C4-2B (cell line): ENCODE results near the gene UBTD2.

Source experiments
- H3K27ac ChIP-seq: fragments of 450-650 bp; 2 replicates; pipeline ENCODE4 v1.5.1; 2017
- ZFX ChIP-seq: fragments of 450-650 bp; IDR thresholded peaks from 2 replicates; pipeline ENCODE4 v1.6.1; 2017
- TF ChIP-seq, protein P1 (sequence below): fragments of 450-650 bp; conservative IDR thresholded peaks from 2 replicates; pipeline ENCODE4 v1.5.1; 2017; ENCODE audit warnings: mild to moderate bottlenecking

UBTD2 gene

GRCh38 chr5:172245046-172245445 is 38.5 kb downstream of the UBTD2 start:
- TF ChIP-seq, protein P1, sequence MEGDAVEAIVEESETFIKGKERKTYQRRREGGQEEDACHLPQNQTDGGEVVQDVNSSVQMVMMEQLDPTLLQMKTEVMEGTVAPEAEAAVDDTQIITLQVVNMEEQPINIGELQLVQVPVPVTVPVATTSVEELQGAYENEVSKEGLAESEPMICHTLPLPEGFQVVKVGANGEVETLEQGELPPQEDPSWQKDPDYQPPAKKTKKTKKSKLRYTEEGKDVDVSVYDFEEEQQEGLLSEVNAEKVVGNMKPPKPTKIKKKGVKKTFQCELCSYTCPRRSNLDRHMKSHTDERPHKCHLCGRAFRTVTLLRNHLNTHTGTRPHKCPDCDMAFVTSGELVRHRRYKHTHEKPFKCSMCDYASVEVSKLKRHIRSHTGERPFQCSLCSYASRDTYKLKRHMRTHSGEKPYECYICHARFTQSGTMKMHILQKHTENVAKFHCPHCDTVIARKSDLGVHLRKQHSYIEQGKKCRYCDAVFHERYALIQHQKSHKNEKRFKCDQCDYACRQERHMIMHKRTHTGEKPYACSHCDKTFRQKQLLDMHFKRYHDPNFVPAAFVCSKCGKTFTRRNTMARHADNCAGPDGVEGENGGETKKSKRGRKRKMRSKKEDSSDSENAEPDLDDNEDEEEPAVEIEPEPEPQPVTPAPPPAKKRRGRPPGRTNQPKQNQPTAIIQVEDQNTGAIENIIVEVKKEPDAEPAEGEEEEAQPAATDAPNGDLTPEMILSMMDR: no peak
- TF ChIP-seq ZFX: no peak
- H3K27ac ChIP-seq: no peak overlapping the region

GRCh38 chr5:172243302-172243701 is 40.3 kb downstream of the UBTD2 start:
- TF ChIP-seq, protein P1: no peak
- TF ChIP-seq ZFX: no peak
- H3K27ac ChIP-seq: no peak overlapping the region

DNA sequence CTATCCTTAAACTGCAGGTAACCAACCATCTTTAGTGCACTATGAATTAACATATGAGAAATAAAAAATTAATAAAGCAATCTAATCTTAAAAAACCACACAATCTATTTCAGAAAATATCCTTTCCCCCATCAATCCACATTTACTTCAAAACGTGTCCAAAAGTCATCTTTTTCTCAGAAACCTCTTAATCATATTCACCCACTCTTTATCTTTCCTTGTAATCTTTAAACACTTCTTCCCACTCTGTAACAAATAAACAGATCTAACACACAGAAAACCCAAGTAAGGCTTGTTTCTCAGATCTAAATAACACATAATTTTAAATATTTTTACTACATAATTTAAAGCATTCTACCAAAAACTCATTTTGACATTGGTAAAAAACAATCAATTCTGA is 45.2 kb downstream of the UBTD2 start:
- no peak overlapping the region for H3K27ac ChIP-seq
- TF ChIP-seq ZFX: no peak
- TF ChIP-seq, protein P1: no peak

DNA sequence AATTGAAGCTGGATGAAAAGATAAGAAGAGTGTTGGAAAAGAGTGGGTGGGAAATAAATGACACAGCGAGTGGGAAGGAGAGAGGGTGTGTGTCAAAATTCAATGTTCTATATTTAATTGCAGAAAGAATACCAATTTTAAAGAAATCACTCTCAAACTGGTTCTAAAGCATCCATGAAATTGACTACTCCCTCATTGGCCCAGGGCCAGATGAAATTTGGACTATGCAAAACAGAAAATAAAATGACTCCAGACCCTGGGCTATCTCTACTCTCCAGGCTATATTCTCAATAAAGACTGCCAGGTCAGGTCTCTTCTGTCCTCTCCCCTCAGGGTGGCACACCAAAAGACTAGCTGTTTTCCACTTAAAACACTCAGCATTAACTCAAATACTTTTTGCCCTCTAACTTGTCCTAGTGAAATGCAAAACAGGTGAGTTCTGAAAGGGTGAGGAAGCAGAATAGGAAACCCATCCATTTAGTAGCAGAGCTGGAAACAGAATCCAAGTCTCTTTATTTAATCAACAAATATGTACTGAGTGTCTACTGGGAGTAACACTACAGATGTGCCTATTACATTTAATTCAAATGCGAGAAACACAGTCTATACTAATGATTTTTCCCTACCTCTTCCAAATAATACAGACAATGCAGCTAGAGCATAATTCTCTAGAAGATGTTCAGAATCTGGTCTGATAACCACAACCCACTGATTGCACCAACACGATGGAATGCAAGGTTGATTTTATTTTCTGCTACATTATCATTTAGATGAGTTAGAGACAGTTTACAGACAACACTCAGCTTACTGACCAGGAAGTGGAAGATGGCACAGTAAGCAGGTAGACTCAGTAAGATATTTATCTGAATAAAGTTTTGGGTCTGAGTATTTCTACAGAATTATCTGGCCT is 47.5 kb downstream of the UBTD2 start:
- H3K27ac ChIP-seq: no peak overlapping the region

DNA sequence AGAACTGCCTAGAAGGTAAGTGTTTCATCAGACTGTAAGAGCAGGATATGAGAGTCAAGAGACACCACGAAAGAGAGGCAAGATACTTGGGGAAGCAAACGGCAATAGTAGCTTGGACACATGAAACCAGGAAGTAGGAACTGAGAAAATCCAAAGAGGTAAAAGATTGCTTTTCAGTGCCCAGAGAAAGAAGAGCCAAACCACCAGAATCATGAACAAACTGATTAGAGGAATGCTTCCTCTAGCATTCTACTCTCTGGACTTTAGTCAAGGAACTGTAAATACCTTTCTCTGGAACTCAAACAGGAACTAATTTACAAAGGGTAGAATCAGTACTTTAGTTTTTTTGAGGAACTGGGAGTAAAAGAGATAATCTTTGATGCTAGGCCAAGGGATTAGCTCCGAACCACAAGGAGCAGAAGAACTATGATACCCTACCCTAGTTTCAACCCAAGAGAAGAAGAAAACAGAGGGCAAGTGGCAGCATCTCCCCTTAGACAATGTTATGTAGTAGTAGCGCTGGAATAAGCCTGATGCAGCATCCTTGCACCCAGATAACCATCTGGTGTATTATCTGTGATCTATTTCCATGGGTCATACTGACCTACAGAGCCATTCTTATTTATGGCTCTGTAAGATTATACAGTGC is 48.3 kb downstream of the UBTD2 start:
- TF ChIP-seq, protein P1: no peak
- no peak for TF ChIP-seq ZFX
- no peak overlapping the region for H3K27ac ChIP-seq

More for the DNA sequence above, 47.5 kb downstream of the UBTD2 start:
- TF ChIP-seq ZFX: no peak
- TF ChIP-seq, protein P1: no peak

GRCh38 chr5:172234031-172234430 is 49.5 kb downstream of the UBTD2 start:
- TF ChIP-seq, protein P1: no peak
- no peak for TF ChIP-seq ZFX
- H3K27ac ChIP-seq: no peak overlapping the region

- no peak for TF ChIP-seq ZFX
- TF ChIP-seq, protein P1: no peak
- H3K27ac ChIP-seq: no peak overlapping the region
Observed at GRCh38 chr5:172229904-172230303, 53.7 kb downstream of the UBTD2 start.
